ENCODE data around the gene ST8SIA6.

The ST8SIA6 gene

DNA sequence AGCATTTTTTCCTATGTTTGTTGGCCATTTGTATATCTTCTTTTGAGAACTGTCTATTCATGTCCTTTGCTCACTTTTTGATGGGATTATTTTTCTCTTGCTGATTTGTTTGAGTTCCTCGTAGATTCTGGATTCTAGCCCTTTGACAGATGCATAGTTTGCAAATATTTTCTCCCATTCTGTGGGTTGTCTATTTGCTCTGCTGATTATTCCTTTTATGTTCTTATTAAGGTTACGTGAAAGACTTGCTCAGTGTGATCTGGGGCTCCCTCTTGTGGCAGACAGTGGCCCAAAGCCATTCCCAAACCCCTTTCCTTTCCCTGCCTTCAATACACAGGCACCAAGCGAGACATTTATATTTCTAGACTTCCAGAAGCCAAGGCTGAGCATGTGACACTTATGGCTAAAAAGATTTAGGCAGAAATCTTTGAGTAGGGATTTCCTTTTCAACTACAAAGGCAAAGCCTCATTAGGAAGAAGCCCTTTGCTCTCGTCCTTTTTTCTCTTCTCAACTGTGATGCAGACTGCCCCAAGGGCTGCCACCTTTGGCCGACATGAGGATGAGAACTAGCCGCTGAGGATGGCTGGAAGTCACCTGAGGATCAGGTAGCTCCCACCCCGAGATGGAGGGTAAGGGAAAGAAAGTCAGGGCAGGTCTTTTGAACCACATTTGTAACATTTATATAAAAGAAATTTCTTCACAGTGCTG, 23.6 kb downstream of the ST8SIA6 start:
- Histone ChIP-seq H3K27me3 (ENCODE audit: control insufficient read depth, insufficient read depth, low read length) (peaks cover 4% of the 10 kb centered on the region), H3K36me3 (ENCODE audit: control insufficient read depth, insufficient read depth, low read length) (no peaks in the 10 kb centered on the region), H3K4me3 (ENCODE audit: low read length) (no peak overlapping the region), H3K9ac (ENCODE audit: low read length) (no peak overlapping the region), H3K9me3 (ENCODE audit: control insufficient read depth, low read length) (no peaks in the 10 kb centered on the region), H3K4me1 (ENCODE audit: control insufficient read depth, insufficient read depth, low read length) (no peaks in the 10 kb centered on the region)

DNA sequence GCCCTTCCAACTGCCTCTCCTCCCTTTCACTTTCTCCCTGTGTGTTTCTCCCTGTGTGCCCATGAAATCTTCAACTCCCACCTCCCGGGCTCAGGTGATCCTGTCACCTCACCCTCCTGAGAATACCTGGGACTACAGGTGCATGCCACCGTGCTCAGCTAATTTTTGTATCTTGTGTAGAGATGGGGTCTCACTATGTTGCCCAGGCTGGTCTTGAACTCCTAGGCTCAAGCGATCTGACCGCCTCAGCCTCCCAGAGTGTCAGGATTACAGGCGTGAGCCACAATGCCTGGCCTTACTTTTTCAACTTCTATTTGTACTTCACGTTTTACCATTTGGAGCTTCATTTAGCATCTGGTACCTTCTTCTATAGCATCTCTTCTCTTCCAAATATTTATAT, 24.9 kb downstream of the ST8SIA6 start:
- Histone ChIP-seq H3K9ac (ENCODE audit: low read length) (no peak overlapping the region), H3K9me3 (ENCODE audit: control insufficient read depth, low read length) (no peaks in the 10 kb centered on the region), H3K27me3 (ENCODE audit: control insufficient read depth, insufficient read depth, low read length) (peaks cover 4% of the 10 kb centered on the region), H3K4me3 (ENCODE audit: low read length) (no peak overlapping the region), H3K4me1 (ENCODE audit: control insufficient read depth, insufficient read depth, low read length) (no peaks in the 10 kb centered on the region), H3K36me3 (ENCODE audit: control insufficient read depth, insufficient read depth, low read length) (no peaks in the 10 kb centered on the region)

DNA sequence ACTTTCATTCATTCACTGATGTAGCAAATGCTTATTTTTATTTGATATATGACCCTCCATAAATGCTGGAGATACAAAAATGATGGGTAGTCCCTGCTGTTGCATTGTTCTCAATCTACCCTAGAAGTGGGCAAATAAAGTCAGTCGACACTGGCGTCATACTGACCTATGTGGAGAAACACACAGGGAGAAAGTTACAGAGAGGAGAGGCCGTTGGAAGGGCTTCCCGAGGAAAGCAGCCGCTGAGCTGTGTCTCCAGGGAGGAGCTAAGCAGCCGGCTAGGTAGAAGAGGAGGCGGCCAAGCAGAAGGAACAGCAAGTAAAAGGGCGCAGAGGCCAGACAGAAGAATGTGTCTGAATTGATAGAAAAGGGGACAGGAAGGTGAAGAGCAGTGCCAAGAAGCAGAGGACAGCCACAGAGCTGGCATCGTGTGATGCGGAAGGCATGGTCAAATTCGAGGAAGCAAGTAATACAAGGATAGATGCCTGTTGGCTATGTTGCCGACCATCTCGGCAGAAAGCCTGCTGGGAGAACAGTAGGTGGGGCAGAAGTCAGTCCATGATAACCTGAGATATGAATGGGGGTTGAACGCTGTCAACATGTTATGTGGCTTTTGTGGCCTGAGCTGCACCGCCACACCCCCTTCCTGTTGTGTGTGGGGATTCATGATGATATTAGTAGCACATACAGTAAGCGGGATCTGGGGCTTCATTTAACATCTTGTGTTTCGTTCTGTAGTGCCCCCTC, 25.9 kb downstream of the ST8SIA6 start:
- Histone ChIP-seq H3K4me1 (ENCODE audit: control insufficient read depth, insufficient read depth, low read length) (no peaks in the 10 kb centered on the region), H3K36me3 (ENCODE audit: control insufficient read depth, insufficient read depth, low read length) (no peaks in the 10 kb centered on the region), H3K9me3 (ENCODE audit: control insufficient read depth, low read length) (no peaks in the 10 kb centered on the region), H3K9ac (ENCODE audit: low read length) (no peak overlapping the region), H3K4me3 (ENCODE audit: low read length) (no peak overlapping the region), H3K27me3 (ENCODE audit: control insufficient read depth, insufficient read depth, low read length) (peaks cover 4% of the 10 kb centered on the region)

DNA sequence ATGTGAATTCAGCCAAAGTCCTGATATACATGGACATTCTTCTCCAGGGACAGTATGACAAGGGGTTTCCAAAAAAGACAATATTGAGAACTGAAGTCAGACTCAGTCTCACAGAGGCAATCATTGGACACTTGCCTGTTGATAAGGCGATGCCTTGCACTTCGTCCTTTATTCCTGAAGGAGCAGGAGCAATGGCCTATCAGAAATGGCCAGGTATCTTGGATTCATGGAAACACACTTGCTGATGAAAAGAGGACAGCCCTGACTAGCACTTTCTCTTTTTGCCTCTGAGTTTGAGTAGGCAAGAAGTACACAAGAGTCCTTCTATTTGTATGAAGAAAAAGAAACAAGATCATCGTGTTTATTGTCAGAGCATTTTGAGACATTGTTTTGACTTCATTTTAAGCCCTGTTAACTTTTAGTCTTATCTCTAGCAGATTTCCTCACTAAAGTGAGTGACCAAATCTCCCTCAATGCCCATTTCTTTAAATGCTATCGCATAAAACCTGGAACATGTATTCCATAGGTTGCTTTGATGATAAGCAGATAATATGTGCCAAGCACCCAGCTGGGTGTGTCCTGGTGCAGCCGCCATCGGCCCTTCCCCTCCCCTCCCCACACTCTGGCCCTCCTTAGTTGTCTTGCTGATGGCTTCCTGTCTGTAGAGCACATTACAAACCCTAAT, 26.6 kb downstream of the ST8SIA6 start:
- no peaks in the 10 kb centered on the region for H3K4me1 ChIP-seq (ENCODE audit: control insufficient read depth, insufficient read depth, low read length)
- H3K4me3 ChIP-seq (ENCODE audit: low read length), result no peak overlapping the region
- H3K27me3 ChIP-seq (ENCODE audit: control insufficient read depth, insufficient read depth, low read length), result peaks cover 4% of the 10 kb centered on the region
- H3K9me3 ChIP-seq (ENCODE audit: control insufficient read depth, low read length), result no peaks in the 10 kb centered on the region
- no peak overlapping the region for H3K9ac ChIP-seq (ENCODE audit: low read length)
- H3K36me3 ChIP-seq (ENCODE audit: control insufficient read depth, insufficient read depth, low read length), result no peaks in the 10 kb centered on the region

DNA sequence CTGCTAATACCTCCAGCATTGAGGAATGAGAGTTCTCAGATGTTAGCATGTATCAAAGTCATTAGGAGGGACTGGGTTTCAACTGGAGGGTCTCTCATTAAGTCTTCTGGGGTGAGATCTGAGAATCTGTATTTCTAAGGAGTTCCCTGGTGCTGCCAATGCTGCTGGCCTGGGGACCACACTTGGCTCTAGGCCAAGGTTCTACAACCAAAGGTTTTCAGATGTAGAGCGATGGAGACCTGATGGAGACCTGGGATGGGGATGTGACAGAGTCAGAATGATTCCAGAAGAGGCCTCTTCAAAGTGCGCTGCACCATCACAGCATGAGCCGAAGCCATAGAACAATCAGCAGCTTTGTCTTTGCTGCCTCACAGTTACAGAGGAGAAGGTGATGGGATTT, 27.2 kb downstream of the ST8SIA6 start:
- no peak overlapping the region for H3K4me3 ChIP-seq (ENCODE audit: low read length)
- no peaks in the 10 kb centered on the region for H3K9me3 ChIP-seq (ENCODE audit: control insufficient read depth, low read length)
- H3K9ac ChIP-seq (ENCODE audit: low read length), result no peak overlapping the region
- no peaks in the 10 kb centered on the region for H3K4me1 ChIP-seq (ENCODE audit: control insufficient read depth, insufficient read depth, low read length)
- peaks cover 4% of the 10 kb centered on the region for H3K27me3 ChIP-seq (ENCODE audit: control insufficient read depth, insufficient read depth, low read length)
- H3K36me3 ChIP-seq (ENCODE audit: control insufficient read depth, insufficient read depth, low read length), result no peaks in the 10 kb centered on the region

DNA sequence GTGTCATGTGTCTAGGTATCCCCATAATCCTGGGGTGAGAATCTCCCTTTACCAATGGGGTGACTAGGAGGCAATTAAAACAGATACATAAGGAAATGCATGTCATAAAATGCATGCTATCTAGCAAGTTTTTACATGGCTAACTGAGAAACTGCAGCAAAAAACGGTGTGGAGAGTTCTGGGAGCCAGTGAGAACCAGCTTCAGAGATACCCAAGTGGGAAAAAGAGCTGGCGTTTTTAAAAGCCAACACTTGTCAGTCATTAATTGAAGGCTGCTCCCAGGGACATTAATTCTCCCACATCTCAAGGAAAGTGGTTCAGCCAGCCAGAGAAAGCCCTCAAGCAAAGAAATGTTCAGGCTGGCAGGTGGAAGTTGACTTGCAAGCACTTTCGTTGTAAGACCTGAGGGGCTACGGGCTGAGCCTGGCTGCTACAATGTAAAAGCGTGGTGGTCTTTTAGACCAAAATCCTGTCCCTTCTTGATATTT, 28.1 kb downstream of the ST8SIA6 start:
- peaks cover 4% of the 10 kb centered on the region for H3K27me3 ChIP-seq (ENCODE audit: control insufficient read depth, insufficient read depth, low read length)
- no peaks in the 10 kb centered on the region for H3K36me3 ChIP-seq (ENCODE audit: control insufficient read depth, insufficient read depth, low read length)
- no peaks in the 10 kb centered on the region for H3K9me3 ChIP-seq (ENCODE audit: control insufficient read depth, low read length)
- no peak overlapping the region for H3K4me3 ChIP-seq (ENCODE audit: low read length)
- no peaks in the 10 kb centered on the region for H3K4me1 ChIP-seq (ENCODE audit: control insufficient read depth, insufficient read depth, low read length)
- no peak overlapping the region for H3K9ac ChIP-seq (ENCODE audit: low read length)

DNA sequence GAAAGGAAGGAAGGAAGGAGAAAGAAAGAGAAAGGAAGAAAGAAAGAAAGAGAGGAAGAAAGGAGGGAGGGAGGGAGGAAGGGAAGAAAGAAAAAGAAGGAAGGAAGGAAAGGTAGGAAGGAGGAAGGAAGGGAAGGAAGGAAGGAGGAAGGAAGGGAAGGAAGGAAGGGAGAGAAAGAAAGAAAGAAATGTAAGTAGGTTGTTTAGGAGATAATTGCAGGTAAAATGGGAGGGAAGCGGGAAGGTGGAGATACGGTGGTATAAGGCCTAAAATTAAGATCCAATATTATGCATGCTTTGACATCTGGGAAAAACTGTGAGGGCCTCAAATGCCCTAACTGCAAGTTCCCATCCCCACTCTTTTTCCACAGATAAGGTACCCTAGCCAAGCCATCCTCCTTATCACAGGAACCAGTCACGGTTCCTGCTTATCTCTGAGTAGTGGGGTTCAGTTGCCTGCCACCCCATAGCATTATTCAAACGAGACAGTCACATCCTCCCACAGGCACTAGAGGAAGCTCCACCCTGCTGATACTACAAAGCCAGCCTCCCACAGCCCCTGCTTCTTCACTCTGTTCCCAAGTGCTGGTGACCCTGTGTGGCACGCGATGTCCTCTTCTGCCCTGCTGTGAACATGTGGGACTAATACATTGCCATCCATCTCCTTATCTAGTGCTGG, 28.7 kb downstream of the ST8SIA6 start:
- H3K4me1 ChIP-seq (ENCODE audit: control insufficient read depth, insufficient read depth, low read length), result no peaks in the 10 kb centered on the region
- no peaks in the 10 kb centered on the region for H3K36me3 ChIP-seq (ENCODE audit: control insufficient read depth, insufficient read depth, low read length)
- H3K27me3 ChIP-seq (ENCODE audit: control insufficient read depth, insufficient read depth, low read length), result peaks cover 4% of the 10 kb centered on the region
- H3K9ac ChIP-seq (ENCODE audit: low read length), result no peak overlapping the region
- no peak overlapping the region for H3K4me3 ChIP-seq (ENCODE audit: low read length)
- no peaks in the 10 kb centered on the region for H3K9me3 ChIP-seq (ENCODE audit: control insufficient read depth, low read length)

DNA sequence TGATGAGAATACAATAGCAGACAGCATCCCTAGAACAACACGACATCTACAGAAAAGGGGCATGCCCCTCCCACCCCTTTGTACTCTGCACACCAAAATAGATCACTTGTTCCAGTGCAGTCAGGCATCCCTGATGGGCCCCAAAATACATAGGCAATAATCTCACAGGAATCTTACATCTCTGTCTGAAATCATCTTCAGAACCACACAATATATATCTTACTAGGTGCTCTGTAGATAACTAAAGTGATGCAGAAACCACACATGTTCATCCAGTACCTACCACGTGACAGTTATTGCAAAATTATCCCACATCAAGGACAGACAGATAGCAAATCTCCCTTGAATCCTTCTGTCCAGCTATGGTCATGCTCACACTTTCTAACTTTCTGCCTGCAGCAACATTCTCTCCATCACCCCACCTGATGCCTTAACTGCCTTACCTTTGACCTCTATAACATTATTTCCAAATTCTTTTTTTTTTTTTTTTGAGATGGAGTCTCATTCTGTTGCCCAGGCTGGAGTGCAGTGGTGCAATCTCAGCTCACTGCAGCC, 30.7 kb downstream of the ST8SIA6 start:
- Histone ChIP-seq H3K9ac (ENCODE audit: low read length) (no peak overlapping the region), H3K36me3 (ENCODE audit: control insufficient read depth, insufficient read depth, low read length) (no peaks in the 10 kb centered on the region), H3K9me3 (ENCODE audit: control insufficient read depth, low read length) (no peaks in the 10 kb centered on the region), H3K27me3 (ENCODE audit: control insufficient read depth, insufficient read depth, low read length) (peaks cover 4% of the 10 kb centered on the region), H3K4me1 (ENCODE audit: control insufficient read depth, insufficient read depth, low read length) (no peaks in the 10 kb centered on the region), H3K4me3 (ENCODE audit: low read length) (no peak overlapping the region)

DNA sequence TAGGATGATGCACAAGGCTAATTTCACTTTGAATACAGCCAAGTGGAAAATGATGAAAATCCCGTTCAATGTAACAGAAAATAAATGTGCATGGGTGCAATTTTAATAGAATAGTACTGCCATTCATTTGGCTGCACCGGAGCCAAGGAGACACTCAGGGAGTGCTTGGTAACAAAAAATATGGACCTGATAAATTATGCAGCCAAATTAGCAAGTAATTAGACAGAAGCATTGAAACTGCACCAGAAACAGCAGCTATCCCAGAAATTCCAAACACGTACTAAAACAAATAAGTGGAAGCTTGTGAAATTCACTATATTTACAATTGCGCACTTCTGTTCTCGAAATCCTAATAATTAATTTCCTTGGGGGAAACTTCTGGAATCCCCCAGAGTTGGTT, 31.5 kb downstream of the ST8SIA6 start:
- no peaks in the 10 kb centered on the region for H3K9me3 ChIP-seq (ENCODE audit: control insufficient read depth, low read length)
- no peak overlapping the region for H3K9ac ChIP-seq (ENCODE audit: low read length)
- no peaks in the 10 kb centered on the region for H3K36me3 ChIP-seq (ENCODE audit: control insufficient read depth, insufficient read depth, low read length)
- H3K27me3 ChIP-seq (ENCODE audit: control insufficient read depth, insufficient read depth, low read length), result peaks cover 4% of the 10 kb centered on the region
- no peak overlapping the region for H3K4me3 ChIP-seq (ENCODE audit: low read length)
- H3K4me1 ChIP-seq (ENCODE audit: control insufficient read depth, insufficient read depth, low read length), result no peaks in the 10 kb centered on the region

DNA sequence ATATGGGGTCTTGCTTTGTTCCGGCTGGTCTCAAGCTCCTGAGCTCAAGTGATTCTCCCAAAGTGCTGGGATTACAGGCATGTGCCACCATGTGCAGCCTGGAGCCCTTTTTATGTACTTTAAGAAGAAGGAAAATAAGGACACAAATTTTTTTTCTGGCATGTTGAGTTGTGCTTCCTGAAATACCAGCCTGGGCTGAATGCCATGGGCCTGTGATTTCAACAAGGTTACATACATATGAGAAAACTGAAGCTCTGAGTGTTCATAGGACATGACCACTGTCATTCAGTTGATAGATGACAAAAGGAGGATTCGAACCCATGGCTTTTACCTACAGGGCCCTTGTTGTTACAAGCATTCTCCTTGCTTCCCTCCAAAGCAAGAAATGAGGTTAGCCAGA, 36.1 kb downstream of the ST8SIA6 start:
- H3K4me1 ChIP-seq (ENCODE audit: control insufficient read depth, insufficient read depth, low read length), result no peaks in the 10 kb centered on the region
- H3K36me3 ChIP-seq (ENCODE audit: control insufficient read depth, insufficient read depth, low read length), result no peaks in the 10 kb centered on the region
- no peaks in the 10 kb centered on the region for H3K9me3 ChIP-seq (ENCODE audit: control insufficient read depth, low read length)
- H3K9ac ChIP-seq (ENCODE audit: low read length), result no peak overlapping the region
- H3K27me3 ChIP-seq (ENCODE audit: control insufficient read depth, insufficient read depth, low read length), result no peaks in the 10 kb centered on the region
- no peak overlapping the region for H3K4me3 ChIP-seq (ENCODE audit: low read length)

DNA sequence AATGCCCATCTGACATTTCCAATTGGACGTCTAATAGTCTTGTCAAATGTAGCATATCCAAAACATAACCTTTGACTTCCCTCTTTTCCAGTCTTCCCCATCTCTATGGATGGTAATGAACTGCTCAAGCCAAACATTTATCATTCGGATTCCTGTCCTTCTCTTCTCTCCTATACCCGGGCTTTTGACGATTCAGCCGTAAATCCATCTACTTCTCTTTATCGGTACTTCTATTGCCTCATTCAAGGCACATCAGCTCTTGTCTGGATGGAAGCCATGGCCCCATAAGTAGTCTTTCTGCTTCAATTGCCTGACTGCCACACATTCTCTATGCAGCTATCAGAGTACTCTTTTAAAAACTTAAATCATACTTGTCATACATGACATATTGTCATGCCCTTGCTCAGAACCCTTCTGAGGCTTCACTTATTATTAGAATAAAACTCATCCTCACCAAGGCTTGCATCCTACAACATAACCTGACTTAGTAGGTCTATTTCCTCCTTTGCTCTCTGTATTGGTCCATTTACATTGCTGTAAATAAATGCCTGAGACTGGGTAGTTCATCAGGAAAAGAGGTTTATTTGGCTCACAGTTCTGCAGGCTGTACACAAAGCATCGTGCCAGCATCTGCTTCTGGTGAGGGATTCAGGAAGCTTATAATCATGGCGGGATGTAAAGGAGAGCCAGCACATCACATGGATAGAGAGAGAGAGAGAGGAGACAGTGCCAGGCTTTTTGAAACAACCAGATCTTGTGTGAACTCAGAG, 37.8 kb downstream of the ST8SIA6 start:
- Histone ChIP-seq H3K27me3 (ENCODE audit: control insufficient read depth, insufficient read depth, low read length) (no peaks in the 10 kb centered on the region), H3K4me1 (ENCODE audit: control insufficient read depth, insufficient read depth, low read length) (no peaks in the 10 kb centered on the region), H3K36me3 (ENCODE audit: control insufficient read depth, insufficient read depth, low read length) (no peaks in the 10 kb centered on the region), H3K4me3 (ENCODE audit: low read length) (no peak overlapping the region), H3K9ac (ENCODE audit: low read length) (no peak overlapping the region), H3K9me3 (ENCODE audit: control insufficient read depth, low read length) (no peaks in the 10 kb centered on the region)

All from mucosa of stomach (tissue), 1 donor.